Fibroblast of skin of right quadriceps (primary cell): ENCODE measurements around the gene RBL2.
"Not testable (repeated sequence)": the region's sequence is repeated elsewhere in the genome, so short reads cannot be mapped to it uniquely, and the experiment has no call there.

ENCODE experiments used
- DNase-seq: peaks from one replicate; pipeline ENCODE4 v3.0.0-alpha.2; 2013

The RBL2 gene

DNA sequence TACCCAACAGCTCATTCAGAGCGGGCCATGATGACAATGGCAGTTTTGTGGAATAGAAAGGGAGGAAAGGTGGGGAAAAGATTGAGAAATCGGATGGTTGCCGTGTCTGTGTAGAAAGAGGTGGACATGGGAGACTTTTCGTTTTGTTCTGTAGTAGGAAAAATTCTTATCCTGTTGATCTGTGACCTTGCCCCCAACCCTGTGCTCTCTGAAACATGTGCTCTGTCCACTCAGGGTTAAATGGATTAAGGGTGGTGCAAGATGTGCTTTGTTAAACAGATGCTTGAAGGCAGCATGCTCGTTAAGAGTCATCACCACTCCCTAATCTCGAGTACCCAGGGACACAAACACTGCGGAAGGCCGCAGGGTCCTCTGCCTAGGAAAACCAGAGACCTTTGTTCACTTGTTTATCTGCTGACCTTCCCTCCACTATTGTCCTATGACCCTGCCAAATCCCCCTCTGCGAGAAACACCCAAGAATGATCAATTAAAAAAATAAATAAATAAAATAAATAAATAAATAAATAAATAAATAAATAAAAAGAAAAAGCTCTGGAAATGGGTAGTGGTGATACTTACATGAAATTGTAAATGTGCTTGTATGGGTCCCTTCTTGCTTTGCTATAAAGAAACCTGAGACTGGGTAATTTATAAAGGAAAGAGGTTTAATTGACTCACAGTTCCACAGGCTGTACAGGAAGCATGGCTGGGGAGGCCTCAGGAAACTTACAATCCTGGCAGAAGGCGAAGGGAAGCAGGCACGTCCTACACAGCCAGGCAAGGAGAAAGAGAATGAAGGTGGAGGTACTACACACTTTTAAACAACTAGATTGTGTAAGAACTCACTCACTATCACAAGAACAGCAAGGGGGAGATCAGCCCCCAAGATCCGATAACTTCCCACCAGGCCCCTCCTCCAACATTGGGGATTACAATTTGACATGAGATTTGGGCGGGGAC, 105.8 kb downstream of the RBL2 start:
- not testable (repeated sequence) for DNase-seq
